ENCODE results near the gene AEBP1.
A peak's percentile ranks its signal among the peaks of the same experiment; 100 is the strongest.

Gene AEBP1

GRCh38 chr7:44103923-44104859 is at the start of gene AEBP1:
Gene AEBP1, plus strand, starts transcription at chr7:44104345. Its CDS starts 321 bp downstream, at chr7:44104666.
- DNase-seq, result peak; percentile 55 to 58
- Mint-ChIP-seq H3K27me3 (peaks cover 16% of the 10 kb centered on the region), H3K27ac (peak within 1 kb of the TSS; percentile 72 to 74), H3K4me3 (peak within 1 kb of the TSS; percentile 77 to 79), H3K9me3 (no peaks in the 10 kb centered on the region), H3K4me1 (peaks cover 38% of the 10 kb centered on the region)
- peak; percentile 81 for ATAC-seq

- H3K4me3 Mint-ChIP-seq, result no peak overlapping the region
- ATAC-seq (no peak), DNase-seq (no peak)
- no peaks in the 10 kb centered on the region for H3K9me3 Mint-ChIP-seq
- peaks cover 50% of the 10 kb centered on the region for H3K4me1 Mint-ChIP-seq
- H3K27me3 Mint-ChIP-seq, result no peaks in the 10 kb centered on the region
- no peak overlapping the region for H3K27ac Mint-ChIP-seq
These were observed 47.5 kb upstream of the AEBP1 start for GRCh38 chr7:44056681-44057080.

- Mint-ChIP-seq H3K27me3 (no peaks in the 10 kb centered on the region), H3K27ac (peak overlapping the region in 1 of 2 donors; percentile 42), H3K9me3 (no peaks in the 10 kb centered on the region), H3K4me3 (peak overlapping the region in 1 of 2 donors; percentile 32), H3K4me1 (peaks cover 44% of the 10 kb centered on the region)
- no peak for ATAC-seq
- no peak for DNase-seq
These were observed 46.8 kb upstream of the AEBP1 start for GRCh38 chr7:44057181-44057848.

- ATAC-seq (no peak), DNase-seq (no peak)
- Mint-ChIP-seq H3K27me3 (no peaks in the 10 kb centered on the region), H3K27ac (peak overlapping the region; percentile 73 to 88), H3K4me3 (peak overlapping the region in 1 of 2 donors; percentile 32), H3K4me1 (peaks cover 37% of the 10 kb centered on the region), H3K9me3 (no peaks in the 10 kb centered on the region)
These were observed 46.0 kb upstream of the AEBP1 start for GRCh38 chr7:44057849-44058758.

DNA sequence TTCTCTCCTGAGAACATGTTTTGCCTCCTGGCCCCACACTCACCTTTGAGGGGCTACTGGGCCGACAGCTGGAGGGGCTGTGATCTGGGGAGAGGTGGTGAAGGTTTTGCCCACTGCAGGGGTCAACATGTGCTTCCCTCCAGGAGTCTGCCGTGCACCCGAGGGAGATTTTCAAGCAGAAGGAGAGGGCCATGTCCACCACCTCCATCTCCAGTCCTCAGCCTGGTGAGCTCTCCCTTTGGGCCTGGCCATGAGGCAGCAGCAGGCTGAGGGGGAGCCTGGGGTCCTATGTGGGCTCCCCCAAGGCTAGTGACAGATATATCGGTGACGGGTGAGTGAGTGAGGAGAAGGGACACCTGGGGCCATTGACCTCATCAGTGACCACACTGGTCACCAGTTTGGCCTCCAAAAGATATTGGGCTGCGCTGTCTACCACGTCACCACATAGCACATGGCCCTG is 45.4 kb upstream of the AEBP1 start:
- Mint-ChIP-seq H3K27me3 (no peaks in the 10 kb centered on the region), H3K4me1 (peaks cover 37% of the 10 kb centered on the region), H3K9me3 (no peaks in the 10 kb centered on the region), H3K27ac (peak overlapping the region; percentile 73 to 88), H3K4me3 (peak overlapping the region in 1 of 2 donors; percentile 2)
- ATAC-seq, result peak; percentile 3
- no peak for DNase-seq

DNA sequence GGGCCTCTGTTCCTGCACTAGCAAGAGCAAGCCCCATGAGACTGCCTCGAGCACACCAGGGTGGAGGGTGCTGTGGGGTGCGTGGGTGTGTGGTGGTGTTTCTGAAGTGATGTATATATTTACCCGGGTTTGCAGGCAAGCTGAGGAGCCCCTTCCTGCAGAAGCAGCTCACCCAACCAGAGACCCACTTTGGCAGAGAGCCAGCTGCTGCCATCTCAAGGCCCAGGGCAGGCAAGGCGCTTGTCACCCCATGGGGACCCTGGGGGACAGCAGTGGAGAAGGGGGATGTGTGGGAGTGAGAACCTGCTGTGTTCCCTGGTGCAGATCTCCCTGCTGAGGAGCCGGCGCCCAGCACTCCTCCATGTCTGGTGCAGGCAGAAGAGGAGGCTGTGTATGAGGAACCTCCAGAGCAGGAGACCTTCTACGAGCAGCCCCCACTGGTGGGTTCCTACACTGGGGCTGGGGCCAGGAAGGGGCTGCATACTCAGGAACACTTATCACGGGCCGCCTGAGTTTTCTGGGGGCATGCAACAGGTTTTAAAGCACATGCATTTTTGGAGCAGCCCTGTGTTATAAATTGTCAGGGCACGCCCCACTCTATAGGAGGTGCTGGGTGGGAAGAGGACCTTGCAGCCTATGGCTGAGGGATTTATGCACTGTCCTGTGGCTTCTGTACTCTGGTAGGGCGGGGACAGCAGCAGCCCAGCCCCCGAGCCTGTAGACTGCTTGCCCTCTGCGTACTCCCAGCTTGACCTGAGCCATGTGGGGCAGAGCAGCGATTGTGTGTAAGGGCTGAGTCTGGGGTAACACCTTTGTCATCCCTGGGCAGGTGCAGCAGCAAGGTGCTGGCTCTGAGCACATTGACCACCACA is 44.7 kb upstream of the AEBP1 start:
- Mint-ChIP-seq H3K9me3 (no peaks in the 10 kb centered on the region), H3K27ac (peak overlapping the region in 1 of 2 donors; percentile 75), H3K4me1 (peaks cover 37% of the 10 kb centered on the region), H3K27me3 (no peaks in the 10 kb centered on the region), H3K4me3 (no peak overlapping the region)
- ATAC-seq, result peak; percentile 48
- DNase-seq, result no peak

DNA sequence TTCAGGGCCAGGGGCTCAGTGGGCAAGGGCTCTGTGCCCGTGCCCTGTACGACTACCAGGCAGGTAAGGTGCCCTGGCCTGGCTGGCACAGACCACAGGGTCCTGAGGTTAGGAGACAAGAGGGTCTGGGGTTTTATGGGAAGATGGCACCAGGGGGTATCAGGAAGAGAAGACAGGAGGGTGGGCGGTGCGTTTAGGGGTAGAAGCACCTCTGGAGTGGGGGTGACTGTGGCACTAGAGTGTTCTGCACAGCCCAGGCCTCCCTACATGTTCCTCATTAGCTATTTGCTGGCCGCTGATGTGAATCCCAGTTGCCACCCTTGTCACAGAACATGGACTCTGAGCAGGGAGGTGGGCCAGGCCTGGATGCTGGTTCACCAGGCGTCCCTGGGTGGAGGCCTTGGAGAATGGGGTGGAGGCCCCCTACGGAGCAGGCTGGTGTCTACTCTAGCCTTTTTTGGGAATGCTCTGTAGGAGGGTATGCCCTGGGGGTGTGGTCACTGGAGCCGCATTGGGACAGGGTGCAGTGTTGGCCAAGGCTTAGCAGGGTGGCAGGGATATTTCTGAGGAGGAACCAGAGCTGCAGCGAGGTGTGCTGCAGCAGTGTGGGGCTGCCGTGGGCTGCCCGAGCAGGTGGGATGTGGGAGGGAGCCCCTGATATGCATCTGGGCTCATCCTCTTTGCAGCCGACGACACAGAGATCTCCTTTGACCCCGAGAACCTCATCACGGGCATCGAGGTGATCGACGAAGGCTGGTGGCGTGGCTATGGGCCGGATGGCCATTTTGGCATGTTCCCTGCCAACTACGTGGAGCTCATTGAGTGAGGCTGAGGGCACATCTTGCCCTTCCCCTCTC is 43.8 kb upstream of the AEBP1 start:
- Mint-ChIP-seq H3K27ac (peak overlapping the region in 1 of 2 donors; percentile 75), H3K4me1 (peaks cover 43% of the 10 kb centered on the region), H3K9me3 (no peaks in the 10 kb centered on the region), H3K27me3 (no peaks in the 10 kb centered on the region), H3K4me3 (no peak overlapping the region)
- DNase-seq (no peak), ATAC-seq (no peak)

DNA sequence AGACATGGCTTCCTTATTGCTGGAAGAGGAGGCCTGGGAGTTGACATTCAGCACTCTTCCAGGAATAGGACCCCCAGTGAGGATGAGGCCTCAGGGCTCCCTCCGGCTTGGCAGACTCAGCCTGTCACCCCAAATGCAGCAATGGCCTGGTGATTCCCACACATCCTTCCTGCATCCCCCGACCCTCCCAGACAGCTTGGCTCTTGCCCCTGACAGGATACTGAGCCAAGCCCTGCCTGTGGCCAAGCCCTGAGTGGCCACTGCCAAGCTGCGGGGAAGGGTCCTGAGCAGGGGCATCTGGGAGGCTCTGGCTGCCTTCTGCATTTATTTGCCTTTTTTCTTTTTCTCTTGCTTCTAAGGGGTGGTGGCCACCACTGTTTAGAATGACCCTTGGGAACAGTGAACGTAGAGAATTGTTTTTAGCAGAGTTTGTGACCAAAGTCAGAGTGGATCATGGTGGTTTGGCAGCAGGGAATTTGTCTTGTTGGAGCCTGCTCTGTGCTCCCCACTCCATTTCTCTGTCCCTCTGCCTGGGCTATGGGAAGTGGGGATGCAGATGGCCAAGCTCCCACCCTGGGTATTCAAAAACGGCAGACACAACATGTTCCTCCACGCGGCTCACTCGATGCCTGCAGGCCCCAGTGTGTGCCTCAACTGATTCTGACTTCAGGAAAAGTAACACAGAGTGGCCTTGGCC is 43.0 kb upstream of the AEBP1 start:
- no peaks in the 10 kb centered on the region for H3K9me3 Mint-ChIP-seq
- H3K27ac Mint-ChIP-seq, result no peak overlapping the region
- DNase-seq, result no peak
- ATAC-seq, result no peak
- no peak overlapping the region for H3K4me3 Mint-ChIP-seq
- peaks cover 44% of the 10 kb centered on the region for H3K4me1 Mint-ChIP-seq
- H3K27me3 Mint-ChIP-seq, result no peaks in the 10 kb centered on the region

DNA sequence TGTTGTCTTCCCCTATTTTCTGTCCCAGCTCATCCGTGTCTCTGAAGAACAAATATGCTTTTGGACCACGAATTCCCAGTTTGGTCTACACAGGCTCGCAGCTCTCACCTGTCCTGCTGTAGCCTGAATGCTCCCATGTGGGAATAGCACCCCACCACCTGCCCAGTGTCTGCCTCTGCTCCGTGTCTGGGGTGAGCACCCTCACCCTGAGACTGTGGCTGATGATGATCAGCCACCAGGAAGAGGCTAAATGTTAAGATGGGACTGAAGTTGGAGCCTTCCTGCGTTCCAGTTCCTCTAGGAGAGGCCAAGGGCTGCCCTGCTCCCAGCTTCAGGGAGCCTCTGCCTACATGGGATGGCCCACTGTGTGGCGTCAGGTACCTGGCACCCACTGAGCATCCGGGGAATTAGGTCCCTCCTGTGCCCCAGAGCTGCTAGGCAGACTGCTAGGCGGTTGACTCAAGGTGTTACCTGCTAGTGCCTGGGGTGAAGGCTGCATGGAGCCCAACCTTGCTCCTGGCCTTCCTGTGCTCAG is 42.4 kb upstream of the AEBP1 start:
- no peak overlapping the region for H3K27ac Mint-ChIP-seq
- DNase-seq (no peak), ATAC-seq (no peak)
- no peak overlapping the region for H3K4me3 Mint-ChIP-seq
- no peaks in the 10 kb centered on the region for H3K27me3 Mint-ChIP-seq
- peaks cover 48% of the 10 kb centered on the region for H3K4me1 Mint-ChIP-seq
- H3K9me3 Mint-ChIP-seq, result no peaks in the 10 kb centered on the region

- no peaks in the 10 kb centered on the region for H3K27me3 Mint-ChIP-seq
- no peak for ATAC-seq
- H3K27ac Mint-ChIP-seq, result peak overlapping the region in 1 of 2 donors; percentile 42
- DNase-seq, result no peak
- peaks cover 45% of the 10 kb centered on the region for H3K4me1 Mint-ChIP-seq
- no peak overlapping the region for H3K4me3 Mint-ChIP-seq
- no peaks in the 10 kb centered on the region for H3K9me3 Mint-ChIP-seq
These were observed 41.8 kb upstream of the AEBP1 start for GRCh38 chr7:44062180-44062902.

DNA sequence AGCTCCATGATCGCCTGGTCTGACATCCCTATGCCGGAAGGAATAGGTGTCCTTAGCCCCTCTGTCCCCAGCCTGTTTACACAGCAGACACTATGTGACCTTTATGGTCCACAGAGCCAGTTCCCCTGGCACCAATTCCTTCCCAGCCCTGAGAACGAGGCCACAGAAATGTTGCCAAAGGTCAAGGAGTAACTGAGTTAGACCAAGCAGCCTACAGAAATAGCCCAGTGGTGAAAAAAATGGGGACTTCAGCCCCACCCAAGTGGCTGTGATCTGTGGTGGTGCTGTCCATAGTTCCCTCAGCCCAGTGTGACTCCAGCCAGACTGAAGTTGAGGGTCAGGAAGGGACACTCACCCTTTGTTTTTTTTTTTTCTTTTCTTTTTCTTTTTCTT is 41.2 kb upstream of the AEBP1 start:
- DNase-seq (no peak), ATAC-seq (no peak)
- Mint-ChIP-seq H3K4me3 (no peak overlapping the region), H3K4me1 (peaks cover 45% of the 10 kb centered on the region), H3K9me3 (no peaks in the 10 kb centered on the region), H3K27ac (no peak overlapping the region), H3K27me3 (no peaks in the 10 kb centered on the region)

GRCh38 chr7:44063547-44063893 is 40.6 kb upstream of the AEBP1 start:
- no peak overlapping the region for H3K4me3 Mint-ChIP-seq
- H3K27me3 Mint-ChIP-seq, result no peaks in the 10 kb centered on the region
- ATAC-seq (no peak), DNase-seq (no peak)
- H3K9me3 Mint-ChIP-seq, result no peaks in the 10 kb centered on the region
- H3K27ac Mint-ChIP-seq, result peak overlapping the region in 1 of 2 donors; percentile 80
- H3K4me1 Mint-ChIP-seq, result peaks cover 45% of the 10 kb centered on the region

Data from stimulated activated naive CD8-positive, alpha-beta T cell treated with anti-CD3 and anti-CD28 coated beads, Interleukin-15, amount 100 ng/mL, for 72 hours (primary cell).